Ishikawa (cell line): ENCODE results near the gene UAP1L1.
A peak's percentile ranks its signal among the peaks of the same experiment; 100 is the strongest.

Source experiments
- CEBPB ChIP-seq: IDR thresholded peaks from 2 replicates; pipeline ENCODE4 v1.6.1; 2012
- CREB1 ChIP-seq: IDR thresholded peaks from 2 replicates; pipeline ENCODE4 v1.6.1; 2012; ENCODE audit warnings: low read depth
- EGR1 ChIP-seq: IDR thresholded peaks from 2 replicates; pipeline ENCODE4 v1.6.1; 2012
- EP300 ChIP-seq: IDR thresholded peaks from 2 replicates; pipeline ENCODE4 v1.6.1; 2012; ENCODE audit warnings: borderline replicate concordance
- FOXM1 ChIP-seq: IDR thresholded peaks from 2 replicates; pipeline ENCODE4 v1.6.1; 2012; ENCODE audit warnings: low read depth, borderline replicate concordance
- MAX ChIP-seq: IDR thresholded peaks from 2 replicates; pipeline ENCODE4 v1.6.1; 2012
- NFIC ChIP-seq: IDR thresholded peaks from 2 replicates; pipeline ENCODE4 v1.6.1; 2012
- RAD21 ChIP-seq: IDR thresholded peaks from 2 replicates; pipeline ENCODE4 v1.6.1; 2012; ENCODE audit warnings: low read depth
- REST ChIP-seq: IDR thresholded peaks from 2 replicates; pipeline ENCODE4 v1.6.1; 2012; ENCODE audit warnings: low read depth, mild to moderate bottlenecking
- TAF1 ChIP-seq: IDR thresholded peaks from 2 replicates; pipeline ENCODE4 v1.6.1; 2012; ENCODE audit warnings: low read depth, mild to moderate bottlenecking
- TCF12 ChIP-seq: IDR thresholded peaks from 2 replicates; pipeline ENCODE4 v1.6.1; 2012; ENCODE audit warnings: low read depth
- TEAD4 ChIP-seq: IDR thresholded peaks from 2 replicates; pipeline ENCODE4 v1.6.1; 2012
- USF1 ChIP-seq: IDR thresholded peaks from 2 replicates; pipeline ENCODE4 v1.6.1; 2012
- YY1 ChIP-seq: IDR thresholded peaks from 2 replicates; pipeline ENCODE4 v1.6.1; 2012; ENCODE audit warnings: low read depth
- ZBTB7A ChIP-seq: IDR thresholded peaks from 2 replicates; pipeline ENCODE4 v1.6.1; 2012; ENCODE audit warnings: low read depth

The UAP1L1 gene

GRCh38 chr9:137045294-137046087 lies 31.8 kb upstream of the UAP1L1 start:
- no peak for TF ChIP-seq EP300
- TF ChIP-seq NFIC: no peak
- no peak for TF ChIP-seq FOXM1
- TF ChIP-seq TCF12: no peak
- no peak for TF ChIP-seq CREB1
- no peak for TF ChIP-seq YY1
- no peak for TF ChIP-seq CEBPB
- TF ChIP-seq MAX: no peak; the same call in 1 of the 2 replicates
- TF ChIP-seq REST: no peak
- no peak for TF ChIP-seq EGR1
- no peak for TF ChIP-seq RAD21
- no peak for TF ChIP-seq TAF1
- TF ChIP-seq TEAD4: no peak
- no peak for TF ChIP-seq ZBTB7A
- no peak for TF ChIP-seq USF1

DNA sequence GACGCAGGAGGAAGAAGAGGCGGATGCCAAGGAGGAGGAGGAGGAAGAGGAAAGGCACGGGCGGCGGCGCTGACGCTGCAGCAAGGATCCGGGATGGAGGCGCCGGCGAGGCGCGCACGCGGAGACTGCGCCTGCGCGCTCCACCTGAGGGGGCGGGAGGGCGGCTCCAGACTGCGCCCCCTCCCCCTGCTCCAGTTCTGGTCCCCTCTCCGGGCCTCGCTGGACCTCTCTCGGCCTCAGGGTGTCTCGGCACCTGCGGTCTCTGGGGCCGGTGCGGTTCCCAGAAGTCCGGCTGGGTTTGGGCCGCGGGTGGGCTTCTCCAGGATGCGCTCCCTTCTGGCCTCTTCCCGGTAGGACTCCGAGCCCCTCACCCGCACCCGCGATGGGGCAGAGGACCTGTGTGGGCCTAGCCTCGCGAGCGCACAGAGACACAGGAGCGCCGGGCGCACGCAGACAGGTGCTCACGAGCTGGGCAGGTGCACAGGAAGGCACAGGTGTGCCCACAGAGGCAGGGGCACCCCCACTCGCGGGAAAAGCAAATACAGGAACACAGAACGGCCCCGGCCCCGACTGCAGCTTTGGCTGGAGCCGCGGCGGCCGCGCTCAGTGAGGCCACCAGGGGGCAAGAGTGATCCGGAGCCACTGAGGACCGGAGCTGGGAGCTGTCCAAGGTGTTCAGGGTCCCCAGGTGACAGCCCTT lies 31.1 kb upstream of the UAP1L1 start, which contains the start of gene NPDC1:
TSS of gene NPDC1 (minus strand) at position 90 of the 700 bp plus-strand sequence. CDS start 188 bp downstream, outside the sequence.
- peak; percentile 87 for TF ChIP-seq ZBTB7A
- no peak for TF ChIP-seq CREB1
- 0 out of 2 replicates have a peak, but pooled peaks have one; percentile 21 for TF ChIP-seq YY1
- no peak; the same call in 1 of the 2 replicates for TF ChIP-seq EP300
- TF ChIP-seq MAX: peak; percentile 59; the same call in 1 of the 2 replicates
- peak; percentile 96 for TF ChIP-seq REST
- no peak for TF ChIP-seq TEAD4
- peak; percentile 21; the same call in 1 of the 2 replicates for TF ChIP-seq TCF12
- TF ChIP-seq RAD21: peak; percentile 82

DNA sequence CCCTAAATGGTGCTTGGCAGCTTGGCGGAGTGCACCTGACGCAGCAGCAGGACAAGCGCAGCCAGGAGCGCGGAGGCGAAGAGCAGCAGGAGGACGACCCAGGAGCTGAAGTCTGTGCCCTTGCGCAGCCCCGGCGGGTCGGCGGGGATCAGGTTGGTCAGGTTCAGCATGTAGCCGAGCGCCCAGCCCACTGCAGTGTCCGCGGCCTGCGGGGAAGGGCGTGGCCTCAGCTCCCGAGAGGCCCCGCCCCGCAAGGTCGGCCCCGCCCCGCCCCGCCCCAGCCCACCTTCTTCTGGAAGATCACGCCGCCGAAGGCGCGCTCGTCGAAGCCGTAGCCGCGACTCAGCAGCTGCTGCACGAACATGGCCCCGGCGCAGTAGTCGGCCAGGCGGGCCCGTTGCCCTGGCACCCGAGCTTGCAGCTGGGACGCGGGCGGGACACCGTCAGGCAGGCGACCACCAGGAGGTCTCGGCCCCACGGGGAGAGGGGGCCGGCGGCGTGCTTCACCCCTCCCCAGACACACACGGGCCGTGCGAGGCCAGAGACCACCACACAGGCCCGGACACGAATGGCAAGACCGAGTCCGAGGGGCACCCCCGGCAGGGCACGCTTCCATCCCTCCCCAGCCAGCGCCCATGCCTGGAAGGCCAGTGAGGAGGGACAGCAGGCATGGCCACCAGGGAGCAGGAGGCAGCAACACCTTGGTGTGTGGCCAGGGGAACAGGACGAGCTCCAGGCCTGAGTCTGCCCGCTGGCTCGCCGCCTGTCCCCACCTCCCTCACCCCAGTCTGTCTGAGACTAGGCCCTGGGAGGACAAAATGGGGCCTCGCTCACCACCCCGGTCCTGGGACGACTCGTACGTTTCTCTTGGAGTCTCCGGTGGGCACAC lies 28.4 kb upstream of the UAP1L1 start:
- TF ChIP-seq RAD21 (no peak), MAX (0 out of 2 replicates have a peak, but pooled peaks have one; percentile 25)

- TF ChIP-seq RAD21 (peak; percentile 62), CREB1 (no peak)
Observed at GRCh38 chr9:137049544-137050449, 27.5 kb upstream of the UAP1L1 start.

DNA sequence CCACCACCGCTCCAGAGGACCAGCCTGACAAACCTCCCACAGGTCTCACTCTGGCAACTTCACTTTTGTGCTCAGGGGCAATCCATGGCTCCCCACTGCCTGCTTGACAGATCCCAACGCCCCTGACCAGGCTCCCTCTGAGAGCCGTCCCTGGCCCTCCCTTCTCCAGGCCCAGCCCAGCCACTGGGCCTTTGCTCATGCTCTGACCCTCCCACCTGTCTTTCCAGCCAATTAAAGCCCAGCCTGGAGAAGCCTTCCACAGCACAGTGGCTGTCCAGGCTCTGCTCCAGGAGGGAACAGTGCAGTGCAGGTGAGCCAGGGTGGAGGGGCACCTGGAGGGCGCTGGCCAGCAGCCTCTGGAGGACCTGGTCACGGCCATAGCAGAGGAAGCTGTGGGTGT lies 26.7 kb upstream of the UAP1L1 start:
- no peak for TF ChIP-seq MAX
- TF ChIP-seq REST: peak; percentile 59
